Dendritic cell treated with granulocyte-macrophage colony-stimulating factor and Interleukin-4, amounts not matched to agents 40 ng/mL and 50 ng/mL, for 4 days (primary cell): ENCODE data around the gene LCN10.
"Not testable (repeated sequence)": the region's sequence is repeated elsewhere in the genome, so short reads cannot be mapped to it uniquely, and the experiment has no call there.

Source experiments
- H3K27ac Mint-ChIP-seq: one replicate; pipeline ENCODE4 v1.8.0; 2022; ENCODE audit warnings: mild to moderate bottlenecking, mixed read lengths
- H3K27me3 Mint-ChIP-seq: one replicate; pipeline ENCODE4 v1.8.0; 2022; ENCODE audit warnings: mild to moderate bottlenecking, mixed read lengths
- H3K36me3 Mint-ChIP-seq: one replicate; pipeline ENCODE4 v1.8.0; 2022; ENCODE audit warnings: low read depth, mixed read lengths
- H3K4me1 Mint-ChIP-seq: one replicate; pipeline ENCODE4 v1.8.0; 2022; ENCODE audit warnings: low read depth, mixed read lengths
- H3K4me3 Mint-ChIP-seq: one replicate; pipeline ENCODE4 v1.8.0; 2022; ENCODE audit warnings: mild to moderate bottlenecking, moderate library complexity, mixed read lengths
- H3K9me3 Mint-ChIP-seq: one replicate; pipeline ENCODE4 v1.8.0; 2022; ENCODE audit warnings: mixed read lengths
- intact Hi-C: fragments of 100-400 bp; cut with micrococcal nuclease; formaldehyde crosslinking; loops from one replicate; pipeline ENCODE4 v1.15.0; 2022

The LCN10 gene

GRCh38 chr9:136720251-136720897 lies 22.4 kb downstream of the LCN10 start:
- Mint-ChIP-seq H3K9me3 (no peaks in the 10 kb centered on the region), H3K27me3 (peaks cover 45% of the 10 kb centered on the region), H3K27ac (no peak overlapping the region), H3K36me3 (peaks cover 52% of the 10 kb centered on the region), H3K4me1 (peaks cover 50% of the 10 kb centered on the region), H3K4me3 (no peak overlapping the region)
- intact Hi-C loops, result no loop called here

DNA sequence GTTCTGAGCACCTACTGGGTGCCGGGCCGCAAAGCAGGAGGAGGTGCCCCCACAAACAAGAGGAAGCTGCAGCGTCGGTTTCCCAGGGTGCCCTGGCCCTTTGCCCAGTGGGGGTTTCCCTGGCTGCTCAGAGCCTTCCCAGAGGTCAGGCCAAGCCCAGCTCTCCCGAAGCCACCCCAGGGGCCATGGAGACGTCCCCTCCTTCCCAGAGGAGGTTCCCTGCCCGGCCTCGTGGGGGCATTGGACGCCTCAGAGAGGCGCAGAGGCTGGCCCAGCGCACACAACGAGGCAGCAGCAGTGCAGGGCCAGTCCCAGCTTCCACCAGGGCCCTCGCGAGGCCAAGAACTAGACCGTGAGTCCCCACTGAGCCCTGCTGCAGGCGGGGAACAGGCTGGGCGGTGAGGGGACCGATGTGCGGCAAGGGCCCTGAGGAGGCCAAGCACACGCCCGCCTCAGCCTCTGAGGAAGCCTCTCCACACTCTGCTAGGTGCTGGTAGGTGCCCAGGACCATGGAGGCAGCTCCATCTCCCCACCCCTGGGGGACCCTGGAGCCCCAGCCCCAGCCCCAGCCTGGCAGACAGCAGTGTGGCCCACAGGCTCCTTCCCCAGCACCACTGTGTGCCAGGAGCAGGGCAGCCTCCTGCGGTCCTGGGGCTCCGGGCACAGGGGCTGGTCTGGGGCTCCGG lies 23.4 kb downstream of the LCN10 start:
- H3K36me3 Mint-ChIP-seq, result peaks cover 41% of the 10 kb centered on the region

DNA sequence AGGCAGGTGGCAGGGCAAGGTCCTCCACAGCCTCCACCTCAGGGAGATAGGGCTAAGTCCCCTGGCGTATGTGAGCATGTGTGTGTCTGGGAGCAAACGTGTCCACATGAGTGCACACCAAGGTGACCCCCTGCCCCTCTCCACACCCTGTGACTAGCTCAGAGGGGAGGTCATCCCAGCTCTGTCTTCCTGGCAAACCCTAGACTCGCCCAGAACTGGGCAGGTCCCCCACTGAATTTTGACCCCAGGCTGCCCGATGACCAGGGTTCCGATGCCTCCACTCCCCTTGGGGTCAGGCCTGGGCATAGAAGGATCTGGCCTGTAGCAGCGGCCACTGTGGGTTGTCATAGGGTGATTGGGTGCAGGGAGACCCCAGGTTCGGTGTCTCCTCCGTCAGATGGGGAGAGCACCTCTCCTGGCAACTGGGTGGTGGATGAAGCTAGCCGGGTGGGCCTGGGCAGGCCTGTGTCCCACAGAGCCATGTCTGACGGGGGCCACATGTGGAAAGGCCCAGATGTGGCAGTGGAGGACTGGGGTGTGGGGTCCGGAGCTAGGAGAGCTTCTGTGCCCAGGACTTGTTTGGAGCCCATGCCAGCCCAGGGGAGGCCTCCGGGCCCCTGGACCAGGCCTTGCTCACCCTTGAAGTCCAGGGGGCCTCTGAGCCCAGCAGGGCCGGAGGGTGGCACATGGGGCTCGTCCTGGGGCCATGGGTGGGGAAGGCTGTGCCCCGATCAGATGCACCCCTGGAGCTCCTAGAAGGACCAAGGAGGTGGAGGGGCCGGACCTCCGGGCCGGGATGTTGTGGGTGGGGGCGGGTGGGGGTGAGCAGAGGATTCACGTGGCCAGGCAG lies 24.2 kb downstream of the LCN10 start:
- H3K4me1 Mint-ChIP-seq, result peaks cover 48% of the 10 kb centered on the region
- intact Hi-C loops, result no loop called here
- H3K9me3 Mint-ChIP-seq, result no peaks in the 10 kb centered on the region
- peaks cover 63% of the 10 kb centered on the region for H3K27me3 Mint-ChIP-seq
- no peak overlapping the region for H3K27ac Mint-ChIP-seq
- H3K4me3 Mint-ChIP-seq, result no peak overlapping the region
- peaks cover 34% of the 10 kb centered on the region for H3K36me3 Mint-ChIP-seq

More for the DNA sequence above, 23.4 kb downstream of the LCN10 start:
- Mint-ChIP-seq H3K27ac (no peak overlapping the region), H3K4me1 (peaks cover 48% of the 10 kb centered on the region), H3K27me3 (peaks cover 56% of the 10 kb centered on the region), H3K4me3 (peak overlapping the region; percentile 46), H3K9me3 (no peaks in the 10 kb centered on the region)
- intact Hi-C loops, result no loop called here

- intact Hi-C loops, result no loop called here
- Mint-ChIP-seq H3K9me3 (no peaks in the 10 kb centered on the region), H3K27me3 (peaks cover 71% of the 10 kb centered on the region), H3K27ac (no peak overlapping the region), H3K36me3 (peaks cover 22% of the 10 kb centered on the region), H3K4me3 (no peak overlapping the region), H3K4me1 (peaks cover 38% of the 10 kb centered on the region)
These were observed 25.3 kb downstream of the LCN10 start for GRCh38 chr9:136717399-136717798.

GRCh38 chr9:136714893-136715274 lies 27.9 kb downstream of the LCN10 start:
- H3K4me3 Mint-ChIP-seq, result no peak overlapping the region
- no peaks in the 10 kb centered on the region for H3K9me3 Mint-ChIP-seq
- peaks cover 24% of the 10 kb centered on the region for H3K4me1 Mint-ChIP-seq
- peaks cover 85% of the 10 kb centered on the region for H3K27me3 Mint-ChIP-seq
- no peaks in the 10 kb centered on the region for H3K36me3 Mint-ChIP-seq
- intact Hi-C loops, result no loop called here
- H3K27ac Mint-ChIP-seq, result no peak overlapping the region

- intact Hi-C loops, result no loop called here
- H3K36me3 Mint-ChIP-seq, result no peaks in the 10 kb centered on the region
- H3K9me3 Mint-ChIP-seq, result no peaks in the 10 kb centered on the region
- H3K27ac Mint-ChIP-seq, result no peak overlapping the region
- H3K4me3 Mint-ChIP-seq, result no peak overlapping the region
- peaks cover 18% of the 10 kb centered on the region for H3K4me1 Mint-ChIP-seq
- H3K27me3 Mint-ChIP-seq, result peaks cover 86% of the 10 kb centered on the region
These were observed 28.4 kb downstream of the LCN10 start for GRCh38 chr9:136714096-136714892.

GRCh38 chr9:136713550-136713949 lies 29.2 kb downstream of the LCN10 start:
- Mint-ChIP-seq H3K27ac (no peak overlapping the region), H3K4me3 (no peak overlapping the region), H3K36me3 (no peaks in the 10 kb centered on the region), H3K4me1 (peaks cover 14% of the 10 kb centered on the region), H3K27me3 (peaks cover 86% of the 10 kb centered on the region), H3K9me3 (no peaks in the 10 kb centered on the region)
- intact Hi-C loops, result no loop called here

- Mint-ChIP-seq H3K27ac (no peak overlapping the region), H3K4me3 (no peak overlapping the region), H3K4me1 (peaks cover 14% of the 10 kb centered on the region), H3K27me3 (peaks cover 84% of the 10 kb centered on the region), H3K9me3 (no peaks in the 10 kb centered on the region), H3K36me3 (no peaks in the 10 kb centered on the region)
- intact Hi-C loops, result no loop called here
These were observed 29.8 kb downstream of the LCN10 start for GRCh38 chr9:136712690-136713544.

DNA sequence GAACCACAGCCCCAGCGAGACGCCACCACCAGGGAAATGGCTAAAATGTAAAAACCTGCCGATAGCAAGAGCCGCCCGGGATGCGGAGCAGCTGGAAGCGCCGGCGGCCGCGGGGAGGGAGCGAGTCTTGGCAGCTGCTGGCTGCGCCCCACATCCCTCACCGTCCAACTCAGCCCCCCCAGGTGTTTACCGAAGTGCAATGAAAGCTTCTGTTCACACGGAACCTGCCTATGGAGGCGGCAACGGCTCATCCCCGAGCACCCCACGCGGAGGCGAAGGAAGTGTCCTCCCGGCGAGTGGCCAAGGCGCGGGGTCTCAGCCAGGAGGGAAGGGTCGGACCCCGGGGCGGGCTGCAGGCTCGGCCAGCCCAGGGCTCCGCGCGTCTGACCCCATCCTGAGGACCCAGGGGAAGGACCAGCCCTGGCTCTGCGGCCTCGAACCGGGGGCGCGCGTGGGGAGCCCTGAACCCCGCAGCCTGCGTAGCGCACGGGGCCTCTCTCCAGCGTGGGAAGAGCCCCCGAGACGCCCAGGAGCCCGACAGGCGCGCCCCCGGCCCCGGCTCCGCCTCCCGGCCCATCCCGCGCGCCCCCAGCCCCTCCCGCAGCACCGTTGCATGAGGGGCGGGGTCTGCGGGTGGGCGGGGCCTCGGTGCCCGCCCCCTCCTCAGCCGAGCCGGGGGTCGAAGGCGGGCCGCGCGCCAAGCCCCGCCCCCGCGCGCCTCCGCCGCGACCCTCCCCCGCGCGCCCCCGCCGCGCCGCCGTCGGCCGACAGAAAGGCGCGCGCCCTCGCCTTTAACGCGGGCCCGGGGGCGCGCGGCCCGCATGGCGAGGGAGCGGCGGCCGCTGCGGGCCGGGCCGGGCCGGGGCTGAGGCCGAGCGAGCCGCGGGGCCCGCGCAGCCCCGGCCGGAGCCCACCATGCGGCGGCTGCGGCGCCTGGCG lies 30.7 kb downstream of the LCN10 start, which contains the start of gene DIPK1B:
Gene DIPK1B, plus strand, starts transcription at position 822 of the 939 bp plus-strand sequence. Its CDS starts 94 bp downstream, at position 916.
- H3K4me1 Mint-ChIP-seq, result peaks cover 14% of the 10 kb centered on the region
- intact Hi-C loops, result no loop called here
- no peaks in the 10 kb centered on the region for H3K9me3 Mint-ChIP-seq
- no peaks in the 10 kb centered on the region for H3K36me3 Mint-ChIP-seq
- H3K27me3 Mint-ChIP-seq, result peaks cover 76% of the 10 kb centered on the region
- H3K4me3 Mint-ChIP-seq, result peak within 1 kb of the TSS; percentile 61
- H3K27ac Mint-ChIP-seq, result no peak within 1 kb of the TSS

DNA sequence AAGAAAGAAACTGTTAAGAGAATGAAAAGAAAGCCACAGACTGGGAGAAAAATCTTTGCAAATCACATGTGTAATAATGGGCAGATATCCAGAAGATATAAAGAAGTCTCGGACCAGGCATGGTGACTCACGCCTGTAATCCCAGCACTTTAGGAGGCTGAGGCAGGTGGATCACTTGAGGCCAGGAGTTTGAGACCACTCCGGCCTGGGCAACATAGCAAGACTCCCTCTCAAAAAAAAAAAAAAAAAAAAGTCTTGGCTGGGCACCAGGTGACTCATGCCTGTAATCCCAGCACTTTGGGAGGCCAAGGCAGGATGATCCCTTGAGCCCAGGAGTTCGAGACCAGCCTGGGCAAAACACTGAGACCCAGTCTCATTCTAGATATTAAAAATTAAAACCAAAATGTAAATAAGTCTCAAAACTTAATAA lies 31.5 kb downstream of the LCN10 start:
- peaks cover 72% of the 10 kb centered on the region for H3K27me3 Mint-ChIP-seq
- H3K4me1 Mint-ChIP-seq, result peaks cover 14% of the 10 kb centered on the region
- intact Hi-C loops, H3K4me3 Mint-ChIP-seq, H3K27ac Mint-ChIP-seq, H3K9me3 Mint-ChIP-seq, H3K36me3 Mint-ChIP-seq: not testable (repeated sequence)

DNA sequence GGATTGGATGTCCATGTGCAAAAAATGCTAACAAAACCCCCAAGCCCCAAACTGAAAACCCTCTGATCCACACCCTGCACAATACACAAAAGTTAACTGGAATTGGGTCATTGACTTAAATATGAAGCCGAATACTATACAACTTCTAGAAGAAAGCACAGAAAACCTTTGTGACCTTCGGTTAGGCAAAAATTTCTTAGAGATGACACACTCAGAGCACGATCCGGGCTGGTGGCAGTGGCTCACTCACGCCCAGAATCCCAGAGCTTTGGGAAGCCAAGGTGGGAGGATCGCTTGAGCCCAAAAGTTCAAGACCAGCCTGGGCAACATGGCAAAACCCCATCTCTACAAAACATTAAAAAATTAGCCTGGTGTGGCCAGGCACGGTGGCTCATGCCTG lies 32.2 kb downstream of the LCN10 start:
- Mint-ChIP-seq H3K27me3 (peaks cover 69% of the 10 kb centered on the region), H3K36me3 (no peaks in the 10 kb centered on the region), H3K27ac (no peak overlapping the region), H3K4me1 (peaks cover 20% of the 10 kb centered on the region), H3K9me3 (no peaks in the 10 kb centered on the region), H3K4me3 (no peak overlapping the region)
- intact Hi-C loops, result no loop called here

- Mint-ChIP-seq H3K9me3 (no peaks in the 10 kb centered on the region), H3K27ac (no peak overlapping the region), H3K36me3 (no peaks in the 10 kb centered on the region), H3K4me1 (peaks cover 20% of the 10 kb centered on the region), H3K27me3 (peaks cover 65% of the 10 kb centered on the region), H3K4me3 (no peak overlapping the region)
- intact Hi-C loops, result no loop called here
These were observed 33.2 kb downstream of the LCN10 start for GRCh38 chr9:136709454-136710109.
